CD4-positive, alpha-beta T cell treated with Interleukin-15 for 1 hour (primary cell): ENCODE measurements around the gene SLC12A9.
"Not testable (repeated sequence)": the region's sequence is repeated elsewhere in the genome, so short reads cannot be mapped to it uniquely, and the experiment has no call there.

ENCODE experiments used
- DNase-seq: peaks from one replicate; pipeline ENCODE4 v3.0.0-alpha.2; 2020

Gene SLC12A9, protein sequence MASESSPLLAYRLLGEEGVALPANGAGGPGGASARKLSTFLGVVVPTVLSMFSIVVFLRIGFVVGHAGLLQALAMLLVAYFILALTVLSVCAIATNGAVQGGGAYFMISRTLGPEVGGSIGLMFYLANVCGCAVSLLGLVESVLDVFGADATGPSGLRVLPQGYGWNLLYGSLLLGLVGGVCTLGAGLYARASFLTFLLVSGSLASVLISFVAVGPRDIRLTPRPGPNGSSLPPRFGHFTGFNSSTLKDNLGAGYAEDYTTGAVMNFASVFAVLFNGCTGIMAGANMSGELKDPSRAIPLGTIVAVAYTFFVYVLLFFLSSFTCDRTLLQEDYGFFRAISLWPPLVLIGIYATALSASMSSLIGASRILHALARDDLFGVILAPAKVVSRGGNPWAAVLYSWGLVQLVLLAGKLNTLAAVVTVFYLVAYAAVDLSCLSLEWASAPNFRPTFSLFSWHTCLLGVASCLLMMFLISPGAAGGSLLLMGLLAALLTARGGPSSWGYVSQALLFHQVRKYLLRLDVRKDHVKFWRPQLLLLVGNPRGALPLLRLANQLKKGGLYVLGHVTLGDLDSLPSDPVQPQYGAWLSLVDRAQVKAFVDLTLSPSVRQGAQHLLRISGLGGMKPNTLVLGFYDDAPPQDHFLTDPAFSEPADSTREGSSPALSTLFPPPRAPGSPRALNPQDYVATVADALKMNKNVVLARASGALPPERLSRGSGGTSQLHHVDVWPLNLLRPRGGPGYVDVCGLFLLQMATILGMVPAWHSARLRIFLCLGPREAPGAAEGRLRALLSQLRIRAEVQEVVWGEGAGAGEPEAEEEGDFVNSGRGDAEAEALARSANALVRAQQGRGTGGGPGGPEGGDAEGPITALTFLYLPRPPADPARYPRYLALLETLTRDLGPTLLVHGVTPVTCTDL

GRCh38 chr7:100852048-100852872, at the start of gene SLC12A9:
Gene SLC12A9, plus strand, starts transcription at chr7:100852713. Its CDS starts 1,485 bp downstream, at chr7:100854198.
- DNase-seq = peak; percentile 82

DNA sequence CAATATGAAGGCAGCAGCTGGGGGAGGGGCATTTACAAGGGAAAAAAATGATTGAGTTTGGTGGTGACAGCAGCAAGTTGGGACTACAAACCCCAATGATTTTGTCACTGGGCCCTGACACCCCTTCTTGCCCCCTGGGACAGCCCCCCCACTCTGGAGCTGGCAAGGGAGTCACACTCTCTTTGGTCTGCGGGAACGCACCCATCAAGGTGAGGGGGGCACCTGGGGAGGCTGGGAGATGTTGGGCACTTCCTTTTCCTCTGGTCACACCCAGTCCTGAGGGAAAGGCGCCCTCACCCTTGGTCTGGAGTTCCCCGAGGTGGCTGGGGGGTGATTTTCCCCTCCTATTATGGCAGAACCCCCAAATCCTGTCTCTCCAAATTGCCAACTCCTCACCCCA, 49.6 kb upstream of the SLC12A9 start:
- peak; percentile 24 for DNase-seq

DNA sequence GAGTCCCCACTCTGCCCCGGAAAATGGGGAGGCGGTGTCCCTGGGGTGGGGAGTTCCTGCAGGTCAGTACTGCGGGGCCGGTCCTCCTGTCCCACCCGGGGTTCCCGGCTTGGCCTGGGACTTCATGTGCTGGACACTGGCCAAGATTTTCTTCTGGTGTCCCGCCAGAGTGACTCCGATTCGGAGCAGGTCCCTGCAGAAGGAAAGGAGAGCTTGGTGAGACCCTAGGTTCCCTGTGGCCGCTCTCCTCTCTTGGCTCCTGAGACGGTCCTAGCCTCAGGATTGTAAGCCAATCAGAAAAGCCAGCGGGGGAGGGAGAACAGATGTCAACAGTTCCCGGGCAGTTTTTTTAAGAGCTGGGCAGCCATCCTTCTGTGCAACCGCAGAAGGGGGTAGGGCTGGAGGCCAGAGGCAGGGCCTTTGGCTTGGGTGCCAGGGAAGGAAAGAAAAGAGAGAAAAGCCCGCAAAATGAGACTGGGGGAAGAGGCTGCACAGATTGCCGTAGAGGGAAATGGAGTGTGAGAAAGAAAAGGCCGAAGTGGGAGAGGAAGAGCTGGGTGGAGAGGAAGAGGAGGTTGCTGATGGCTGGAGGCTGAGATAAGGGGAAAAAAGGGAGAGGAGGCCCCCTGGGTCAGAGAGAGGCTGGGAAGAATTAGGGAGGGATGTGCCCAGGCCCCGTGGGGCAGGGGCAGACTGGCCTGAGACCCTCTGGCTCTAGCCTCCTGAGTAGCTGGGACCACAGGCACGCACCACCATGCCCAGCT, 48.9 kb upstream of the SLC12A9 start:
- DNase-seq = peak; percentile 79

GRCh38 chr7:100804681-100805431, 47.7 kb upstream of the SLC12A9 start:
- DNase-seq = no peak

DNA sequence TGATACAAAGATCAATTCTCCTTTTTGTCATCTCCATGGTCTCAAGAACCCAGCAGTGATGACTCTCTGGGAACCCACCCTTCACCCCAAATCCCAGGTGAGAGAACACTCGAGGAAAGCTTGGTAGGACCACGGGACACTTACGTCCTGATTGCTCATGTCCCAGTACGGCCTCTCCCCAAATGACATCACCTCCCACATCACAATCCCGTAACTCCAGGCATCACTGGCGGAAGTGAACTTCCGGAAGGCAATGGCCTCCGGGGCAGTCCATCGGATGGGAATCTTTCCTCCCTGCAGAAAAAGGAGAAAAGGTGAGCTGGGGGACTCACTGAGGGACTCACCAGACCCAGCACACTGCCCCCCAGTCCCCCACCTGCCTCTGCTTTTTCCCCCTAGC, 46.2 kb upstream of the SLC12A9 start:
- DNase-seq = no peak

DNA sequence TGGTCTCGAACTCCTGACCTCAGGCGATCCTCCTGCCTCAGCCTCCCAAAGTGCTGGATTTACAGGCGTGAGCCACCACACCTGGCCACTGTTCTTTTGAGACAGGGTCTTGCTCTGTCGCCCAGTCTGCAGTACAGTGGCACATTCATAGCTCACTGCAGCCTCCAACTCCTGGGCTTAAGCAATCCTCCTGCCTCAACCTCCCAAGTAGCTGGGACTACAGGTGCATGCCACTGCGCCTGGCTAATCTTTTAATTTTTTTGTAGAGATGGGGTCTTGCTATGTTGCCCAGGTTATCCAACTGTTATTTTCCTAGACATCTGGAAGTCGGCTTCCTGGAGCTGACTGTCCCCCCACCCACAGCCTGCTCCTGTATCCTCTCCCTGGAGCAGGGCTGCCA, 45.6 kb upstream of the SLC12A9 start:
- DNase-seq = not testable (repeated sequence)

GRCh38 chr7:100808354-100808875, 44.1 kb upstream of the SLC12A9 start:
- no peak for DNase-seq

GRCh38 chr7:100811480-100811879, 41.0 kb upstream of the SLC12A9 start:
- DNase-seq = no peak

GRCh38 chr7:100812729-100813128, 39.8 kb upstream of the SLC12A9 start:
- no peak for DNase-seq

DNA sequence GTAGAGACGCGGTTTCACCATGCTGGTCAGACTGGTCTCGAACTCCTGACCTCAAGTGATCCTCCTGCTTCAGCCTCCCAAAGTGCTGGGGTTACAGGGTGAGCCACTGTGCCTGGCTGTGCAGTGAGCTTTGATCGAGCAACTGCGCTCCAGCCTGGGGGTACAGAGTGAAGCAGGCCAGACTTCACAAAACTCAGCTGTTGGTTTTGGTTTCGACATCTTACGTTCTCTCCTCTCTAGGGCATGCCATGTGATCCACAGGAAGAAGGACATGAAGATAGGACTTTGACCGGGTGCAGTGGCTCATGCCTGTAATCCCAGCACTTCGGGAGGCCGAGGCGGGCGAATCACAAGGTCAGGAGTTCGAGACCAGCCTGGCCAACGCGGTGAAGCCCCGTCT, 36.0 kb upstream of the SLC12A9 start:
- not testable (repeated sequence) for DNase-seq

- DNase-seq = no peak
Observed at GRCh38 chr7:100817097-100817496, 35.4 kb upstream of the SLC12A9 start.

DNA sequence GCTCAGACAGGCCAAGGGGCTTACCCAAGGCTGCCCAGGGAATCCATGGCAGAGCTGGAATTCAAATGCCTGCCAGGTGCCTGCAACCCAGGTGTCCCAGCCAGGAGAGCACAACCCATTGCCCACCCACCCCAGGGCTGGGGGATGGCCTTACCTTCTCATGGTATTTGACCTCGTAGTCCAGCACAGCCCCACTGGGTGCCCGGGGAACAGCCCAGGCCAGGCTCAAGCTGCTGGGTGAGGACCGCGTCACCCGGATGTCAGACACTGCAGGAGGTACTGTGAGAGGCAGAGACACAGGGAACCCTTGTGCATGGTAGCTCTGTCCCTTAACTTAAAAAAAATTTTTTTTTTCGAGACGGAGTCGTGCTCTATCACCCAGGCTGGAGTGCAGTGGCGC, 34.1 kb upstream of the SLC12A9 start:
- no peak for DNase-seq

- DNase-seq = no peak
Observed at GRCh38 chr7:100818825-100819224, 33.7 kb upstream of the SLC12A9 start.

DNA sequence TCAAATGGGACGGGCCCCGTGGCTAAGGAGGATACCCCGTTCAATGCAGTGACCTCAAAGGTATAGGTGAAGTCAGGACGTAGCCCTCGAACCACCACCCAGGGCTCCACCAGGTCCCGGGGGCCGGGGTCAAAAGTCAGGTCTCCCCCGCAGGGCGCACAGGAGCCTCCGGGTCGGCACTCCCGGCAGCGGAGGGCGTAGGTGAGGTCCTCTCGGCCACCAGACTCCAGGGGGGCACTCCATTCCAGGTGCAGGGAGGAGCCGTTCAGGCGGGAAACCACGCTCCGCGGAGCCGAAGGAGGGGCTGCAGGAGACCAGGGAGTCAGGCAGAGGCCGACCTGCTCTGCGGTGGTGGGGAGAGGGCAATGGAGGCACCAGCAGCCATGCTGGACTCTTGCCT, 32.9 kb upstream of the SLC12A9 start:
- no peak for DNase-seq

- no peak for DNase-seq
Observed at GRCh38 chr7:100822236-100823139, 30.0 kb upstream of the SLC12A9 start.

GRCh38 chr7:100823140-100823525, 29.4 kb upstream of the SLC12A9 start:
- no peak for DNase-seq

- no peak for DNase-seq
Observed at GRCh38 chr7:100823534-100823933, 29.0 kb upstream of the SLC12A9 start.

GRCh38 chr7:100824499-100825214, 27.9 kb upstream of the SLC12A9 start:
- no peak for DNase-seq

- no peak for DNase-seq
Observed at GRCh38 chr7:100825215-100825671, 27.3 kb upstream of the SLC12A9 start.
